ENCODE results near the gene LCP1.

- TF ChIP-seq EP300 (IDR thresholded peaks at IDR 0.05) (no peak), CTCF (IDR thresholded peaks at IDR 0.05) (no peak)
Observed at GRCh38 chr13:46207828-46208227, 25.9 kb upstream of the LCP1 start.

All from esophagus muscularis mucosa (tissue), 3 donors.